ENCODE data around the gene SNAI3.
A peak's percentile ranks its signal among the peaks of the same experiment; 100 is the strongest.

Gene SNAI3

GRCh38 chr16:88662222-88662842, 24.0 kb downstream of the SNAI3 start (continued):
- TF ChIP-seq ZNF302 (tag by site-specific recombination; IDR thresholded peaks at IDR 0.05; ENCODE audit: low read depth) = no peak
- TF ChIP-seq ZNF391 (tag by site-specific recombination; IDR thresholded peaks at IDR 0.05; ENCODE audit: borderline replicate concordance, low read depth) = no peak
- TF ChIP-seq ZNF37A (tag by site-specific recombination; IDR thresholded peaks at IDR 0.05) = no peak
- no peak for TF ChIP-seq ZNF155 (tag by site-specific recombination; IDR thresholded peaks at IDR 0.05)
- no peak for TF ChIP-seq ZNF626 (tag by site-specific recombination; IDR thresholded peaks at IDR 0.05)
- TF ChIP-seq ZNF23 (tag by site-specific recombination; IDR thresholded peaks at IDR 0.05; ENCODE audit: borderline replicate concordance) = no peak
- no peak for TF ChIP-seq ZBTB1 (tag by site-specific recombination; IDR thresholded peaks at IDR 0.05)
- no peak for TF ChIP-seq ZNF837 (tag by site-specific recombination; IDR thresholded peaks at IDR 0.05)
- no peak for TF ChIP-seq TRIM28 (IDR thresholded peaks at IDR 0.05; ENCODE audit: borderline replicate concordance, low read length)
- peak; percentile 29; the same call in 1 of the 2 replicates for TF ChIP-seq GLIS2 (tag by site-specific recombination; IDR thresholded peaks at IDR 0.05)
- TF ChIP-seq ZBTB7A (tag by site-specific recombination; IDR thresholded peaks at IDR 0.05; ENCODE audit: low read depth) = no peak; the same call in 1 of the 2 replicates
- TF ChIP-seq ZNF121 (tag by site-specific recombination; IDR thresholded peaks at IDR 0.05) = 0 out of 2 replicates have a peak, but pooled peaks have one; percentile 14
- no peak for TF ChIP-seq ZNF707 (tag by site-specific recombination; IDR thresholded peaks at IDR 0.05)
- TF ChIP-seq ZNF404 (tag by site-specific recombination; IDR thresholded peaks at IDR 0.05) = no peak
- TF ChIP-seq ZNF211 (tag by site-specific recombination; IDR thresholded peaks at IDR 0.05; ENCODE audit: low read depth) = no peak
- no peak for TF ChIP-seq HOXA7 (CRISPR knock-in tag; IDR thresholded peaks at IDR 0.05; ENCODE audit: borderline replicate concordance)
- no peak for TF ChIP-seq GLIS1 (tag by site-specific recombination; IDR thresholded peaks at IDR 0.05)
- TF ChIP-seq ZNF114 (tag by site-specific recombination; IDR thresholded peaks at IDR 0.05) = no peak
- no peak for TF ChIP-seq PRDM2 (tag by site-specific recombination; IDR thresholded peaks at IDR 0.05; ENCODE audit: borderline replicate concordance)
- no peak for TF ChIP-seq KLF7 (tag by site-specific recombination; IDR thresholded peaks at IDR 0.05; ENCODE audit: borderline replicate concordance)
- TF ChIP-seq ZNF335 (tag by site-specific recombination; conservative IDR thresholded peaks at IDR 0.05) = peak; percentile 29
- no peak for TF ChIP-seq ZNF747 (tag by site-specific recombination; IDR thresholded peaks at IDR 0.05)
- TF ChIP-seq GLI4 (tag by site-specific recombination; IDR thresholded peaks at IDR 0.05) = no peak
- TF ChIP-seq ZNF239 (tag by site-specific recombination; IDR thresholded peaks at IDR 0.05) = no peak
- no peak for TF ChIP-seq MEIS1 (CRISPR knock-in tag; IDR thresholded peaks at IDR 0.05; ENCODE audit: borderline replicate concordance)
- peak; percentile 90 for TF ChIP-seq ZBTB17 (tag by site-specific recombination; IDR thresholded peaks at IDR 0.05)
- no peak for TF ChIP-seq ZNF558 (tag by site-specific recombination; IDR thresholded peaks at IDR 0.05)
- peak; percentile 50 for TF ChIP-seq PRDM10 (tag by site-specific recombination; IDR thresholded peaks at IDR 0.05)
- no peak for TF ChIP-seq ZNF639 (tag by site-specific recombination; IDR thresholded peaks at IDR 0.05)
- no peak for TF ChIP-seq ZNF843 (tag by site-specific recombination; IDR thresholded peaks at IDR 0.05)
- TF ChIP-seq TCF7L2 (IDR thresholded peaks at IDR 0.05; ENCODE audit: borderline replicate concordance, low read depth, low read length) = no peak
- 0 out of 2 replicates have a peak, but pooled peaks have one; percentile 29 for TF ChIP-seq ZNF174 (tag by site-specific recombination; IDR thresholded peaks at IDR 0.05)
